GM12865 (cell line): ENCODE data around the gene TTC21A.

Experiments used
- DNase-seq: peaks from one replicate; pipeline ENCODE4 v3.0.0; 2010; ENCODE audit warnings: low read depth
- H3K4me3 ChIP-seq: 2 replicates; pipeline ENCODE4 v1.5.1; 2011; ENCODE audit warnings: mild to moderate bottlenecking, low read depth, low read length, control low read depth
- TF ChIP-seq, protein P1 (sequence below): IDR thresholded peaks from 2 replicates; pipeline ENCODE4 v1.5.1; 2011; ENCODE audit warnings: low read length, control low read depth, low read depth, inconsistent platforms; ENCODE audit not compliant: insufficient read depth; ENCODE audit errors: missing control alignments

TTC21A gene

DNA sequence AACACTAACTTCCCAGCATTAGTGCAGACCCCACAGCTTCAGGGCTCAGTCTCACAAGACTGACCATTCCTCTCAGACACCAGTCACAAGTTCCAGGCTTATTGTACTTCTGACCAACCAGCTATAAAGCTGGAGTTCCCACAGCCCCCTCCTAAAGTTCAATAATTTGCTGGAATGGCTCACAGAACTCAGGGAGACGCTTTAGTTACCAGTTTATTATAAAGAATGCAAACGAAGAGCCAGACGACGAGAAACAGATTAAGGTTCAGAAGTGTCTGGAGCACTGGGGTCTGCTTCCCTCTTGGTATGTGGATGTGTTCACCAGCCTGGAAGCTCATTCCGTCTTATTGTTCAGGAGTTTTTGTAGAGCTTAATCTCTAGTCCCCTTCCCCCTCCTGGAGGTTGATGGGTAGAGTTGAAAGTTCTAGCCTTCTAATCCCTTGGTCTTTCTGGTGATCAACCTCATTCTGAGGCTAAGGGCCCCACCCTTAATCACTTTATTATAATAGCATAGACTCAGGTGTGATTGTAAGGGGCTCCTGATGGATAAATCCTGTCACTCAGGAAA is 50.8 kb downstream of the TTC21A start:
- TF ChIP-seq, protein P1, sequence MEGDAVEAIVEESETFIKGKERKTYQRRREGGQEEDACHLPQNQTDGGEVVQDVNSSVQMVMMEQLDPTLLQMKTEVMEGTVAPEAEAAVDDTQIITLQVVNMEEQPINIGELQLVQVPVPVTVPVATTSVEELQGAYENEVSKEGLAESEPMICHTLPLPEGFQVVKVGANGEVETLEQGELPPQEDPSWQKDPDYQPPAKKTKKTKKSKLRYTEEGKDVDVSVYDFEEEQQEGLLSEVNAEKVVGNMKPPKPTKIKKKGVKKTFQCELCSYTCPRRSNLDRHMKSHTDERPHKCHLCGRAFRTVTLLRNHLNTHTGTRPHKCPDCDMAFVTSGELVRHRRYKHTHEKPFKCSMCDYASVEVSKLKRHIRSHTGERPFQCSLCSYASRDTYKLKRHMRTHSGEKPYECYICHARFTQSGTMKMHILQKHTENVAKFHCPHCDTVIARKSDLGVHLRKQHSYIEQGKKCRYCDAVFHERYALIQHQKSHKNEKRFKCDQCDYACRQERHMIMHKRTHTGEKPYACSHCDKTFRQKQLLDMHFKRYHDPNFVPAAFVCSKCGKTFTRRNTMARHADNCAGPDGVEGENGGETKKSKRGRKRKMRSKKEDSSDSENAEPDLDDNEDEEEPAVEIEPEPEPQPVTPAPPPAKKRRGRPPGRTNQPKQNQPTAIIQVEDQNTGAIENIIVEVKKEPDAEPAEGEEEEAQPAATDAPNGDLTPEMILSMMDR = no peak
- DNase-seq = no peak
- H3K4me3 ChIP-seq = no peak overlapping the region

DNA sequence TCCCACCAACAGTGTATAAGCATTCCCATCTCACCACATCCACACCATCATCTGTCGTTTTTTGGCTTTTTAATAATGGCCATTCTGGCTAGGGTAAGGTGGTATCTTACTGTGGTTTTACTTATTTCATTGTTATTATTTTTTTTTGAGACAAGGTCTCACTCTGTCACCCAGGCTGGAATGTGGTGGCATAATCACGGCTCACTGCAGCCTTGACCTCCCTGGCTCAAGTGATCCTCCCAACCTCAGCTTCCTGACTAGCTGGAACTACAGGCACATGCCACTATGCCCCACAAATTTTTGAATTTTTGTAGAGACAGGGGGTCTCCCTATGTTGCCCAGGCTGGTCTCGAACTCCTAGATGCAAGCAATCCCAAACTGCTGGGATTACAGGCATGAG is 56.9 kb downstream of the TTC21A start:
- H3K4me3 ChIP-seq = no peak overlapping the region
- no peak for DNase-seq
- TF ChIP-seq, protein P1 = no peak

DNA sequence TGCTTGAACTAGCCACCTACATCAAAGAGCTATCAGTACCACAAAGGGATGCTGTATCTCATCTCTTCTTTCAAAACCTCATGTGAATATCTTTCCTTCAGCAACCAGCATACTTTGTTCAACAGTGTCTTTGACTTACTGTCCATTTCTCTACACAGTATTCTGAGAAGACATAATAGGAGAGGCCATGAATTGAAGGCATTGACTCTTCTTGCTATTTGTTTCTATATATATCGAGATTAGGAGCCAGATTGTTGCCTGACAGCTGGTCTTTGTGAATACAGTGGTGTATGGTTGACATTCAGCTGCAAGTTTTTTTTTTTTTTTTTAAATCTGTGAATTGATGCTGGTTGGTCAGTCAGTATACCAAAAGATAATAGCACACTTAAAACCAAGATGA is 58.0 kb downstream of the TTC21A start:
- TF ChIP-seq, protein P1 = no peak
- no peak for DNase-seq
- H3K4me3 ChIP-seq = no peak overlapping the region

DNA sequence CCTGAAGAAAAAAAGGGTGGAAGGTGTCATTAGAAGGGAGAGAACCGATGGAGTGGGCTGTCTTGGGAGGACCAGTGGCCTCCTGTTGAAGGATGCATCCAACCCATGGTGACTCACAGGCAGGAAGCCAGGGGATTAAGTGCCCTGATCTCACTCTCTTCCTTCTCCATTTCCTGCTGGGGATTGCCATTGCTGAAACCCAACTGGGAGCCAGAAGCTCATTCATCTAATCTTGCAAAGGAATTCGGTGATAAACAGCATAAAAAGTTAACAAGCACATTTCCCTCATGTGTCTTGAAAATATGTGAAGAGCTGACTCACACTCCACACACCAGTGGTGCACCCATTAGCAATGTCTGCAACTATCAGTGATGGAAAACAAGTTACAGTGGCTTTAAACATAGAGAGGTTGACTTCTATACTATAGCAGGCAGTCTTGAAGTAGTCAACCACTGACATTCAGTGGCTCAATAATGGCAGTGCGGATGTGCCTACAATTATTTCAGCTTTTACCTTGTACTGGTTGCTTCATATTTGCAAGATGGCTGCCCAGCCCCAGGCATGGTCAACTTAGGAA is 58.7 kb downstream of the TTC21A start:
- H3K4me3 ChIP-seq = no peak overlapping the region
- TF ChIP-seq, protein P1 = no peak
- DNase-seq = no peak

DNA sequence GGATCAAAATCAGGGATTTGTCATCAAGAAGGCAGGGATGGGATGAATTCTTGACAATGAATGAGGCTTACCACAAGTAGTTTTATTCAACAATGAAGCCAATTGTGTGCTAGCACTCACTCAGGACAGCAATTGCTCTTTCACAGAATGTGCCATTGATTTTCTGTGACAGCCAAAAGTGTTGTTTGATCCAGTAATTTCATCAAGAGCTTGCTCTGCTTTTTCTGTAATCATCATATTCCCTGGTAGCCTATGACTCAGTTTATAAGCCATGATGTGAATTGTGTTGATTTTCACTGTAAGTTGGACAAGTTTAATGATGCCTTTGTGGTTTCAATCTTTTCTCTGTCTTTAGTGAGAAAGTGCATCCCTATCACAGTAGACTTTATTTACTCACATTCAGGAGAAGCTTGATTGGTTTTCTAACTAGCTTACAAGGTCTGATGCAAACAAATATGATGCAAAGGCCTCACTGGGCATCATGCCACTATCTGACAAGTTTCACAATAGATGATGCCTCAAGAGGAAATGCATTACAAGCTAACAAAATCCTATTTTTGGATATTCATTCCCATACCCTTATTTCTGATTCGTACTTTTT is 59.6 kb downstream of the TTC21A start:
- DNase-seq = no peak
- TF ChIP-seq, protein P1 = no peak
- H3K4me3 ChIP-seq = no peak overlapping the region

DNA sequence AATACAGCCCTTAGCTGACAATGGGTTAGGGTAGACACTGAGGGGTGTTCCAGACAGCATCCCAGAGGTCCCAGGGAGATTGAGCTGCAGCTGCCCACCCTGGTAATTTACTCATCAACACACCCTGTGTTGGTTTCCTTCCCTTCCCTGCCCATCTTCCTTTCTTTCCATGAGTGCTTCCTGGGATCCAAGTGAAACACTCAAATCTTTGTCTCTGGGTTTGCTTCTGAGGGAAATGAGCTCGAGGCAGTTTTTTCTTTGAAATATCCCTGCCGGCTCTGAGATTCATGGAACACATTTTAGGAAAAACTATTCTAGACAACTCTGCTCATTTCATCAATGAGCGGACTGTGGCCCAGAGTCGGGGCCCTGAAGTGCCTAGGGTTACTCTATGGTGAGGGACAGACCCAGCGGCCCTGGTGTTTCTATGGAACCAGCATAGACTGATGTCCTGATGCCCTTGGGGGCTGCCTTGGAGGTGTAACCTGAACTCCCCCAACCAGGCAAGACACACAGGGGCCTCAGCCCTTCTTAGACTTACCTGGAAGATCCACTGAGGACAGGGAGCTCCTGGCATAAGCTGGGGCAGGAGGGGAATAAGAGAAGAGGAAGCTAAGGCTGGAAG is 60.8 kb downstream of the TTC21A start:
- DNase-seq = no peak
- H3K4me3 ChIP-seq = no peak overlapping the region
- TF ChIP-seq, protein P1 = no peak
